H1 (cell line): ENCODE results near the gene EXD1. TPM values are rescaled to one million over a fixed set of nuclear protein-coding genes. Genes with fewer than 3 reads are reported as not detected.

Source experiments
- ATF2 ChIP-seq: IDR thresholded peaks from 2 replicates; pipeline ENCODE4 v1.6.1; 2012; ENCODE audit warnings: low read length, inconsistent platforms
- CHD7 ChIP-seq: fragments of 300-600 bp; sonication (generic); IDR thresholded peaks from 2 replicates; pipeline ENCODE4 v1.7.1; 2012; ENCODE audit warnings: low read length, moderate library complexity, mild to moderate bottlenecking, inconsistent platforms; ENCODE audit not compliant: insufficient replicate concordance
- EGR1 ChIP-seq: IDR thresholded peaks from 2 replicates; pipeline ENCODE4 v1.6.1; 2011; ENCODE audit warnings: low read depth, low read length, borderline replicate concordance
- GTF2F1 ChIP-seq: IDR thresholded peaks from 2 replicates; pipeline ENCODE4 v1.6.1; 2012; ENCODE audit warnings: low read depth, low read length, improper control_type of control experiment, borderline replicate concordance
- KDM1A ChIP-seq: fragments of 200-600, 300-600 bp; sonication (generic); IDR thresholded peaks from 2 replicates; pipeline ENCODE4 v1.7.1; 2016; ENCODE audit warnings: mild to moderate bottlenecking, low read length, borderline replicate concordance
- TCF12 ChIP-seq: IDR thresholded peaks from 2 replicates; pipeline ENCODE4 v1.6.1; 2011; ENCODE audit warnings: low read depth, mild to moderate bottlenecking, low read length
- polyA plus RNA-seq, 7 experiments: library from polyadenylated mRNA; depleted of rRNA in 3 of 7; stranded (reverse) in 5 of 7; unstranded in 2 of 7; fragments of >200 nt in 5 of 7; fragments of 200-250 nt in 2 of 7; gene quantifications; 1 replicate in 5 of 7; 2 replicates in 1 of 7; 4 replicates in 1 of 7; pipeline versions ENCODE4 v1.2.1 to v1.2.3, GENCODE V29; 2011 to 2013; ENCODE audit warnings: missing spikeins in 2 of 7, mixed read lengths in 2 of 7
- total RNA-seq: library from RNA; stranded (reverse); fragmentation: NEBNext Ultra II Directional; extraction: Animal tissue kit (Norgen Biotek cat#: 25700); gene quantifications from 2 replicates; pipeline ENCODE4 v1.2.1, GENCODE V29; 2021

EXD1 gene
- total and polyA plus RNA-seq, 2 of the 8 experiments (the other 6 are each of a cell fraction or from before 2014, with no cell fraction given) = 0.06 to 0.54 TPM

GRCh38 chr15:41161736-41162135 lies 68.8 kb downstream of the EXD1 start (continued):
- TF ChIP-seq CHD7 (no peak), ATF2 (no peak), GTF2F1 (no peak), KDM1A (no peak), TCF12 (no peak), EGR1 (no peak)
